NCI-H146 treated with DMSO at 0.1 percent for 48 hours (cell line): Measurements from ENCODE around the gene KRTAP16-1.
A peak's percentile ranks its signal among the peaks of the same experiment; 100 is the strongest.

Experiments used
- DNase-seq: peaks from one replicate; lab custom pipeline; 2025; ENCODE audit not compliant: unreplicated experiment; lab: John Stamatoyannopoulos, UW

KRTAP16-1 gene

DNA sequence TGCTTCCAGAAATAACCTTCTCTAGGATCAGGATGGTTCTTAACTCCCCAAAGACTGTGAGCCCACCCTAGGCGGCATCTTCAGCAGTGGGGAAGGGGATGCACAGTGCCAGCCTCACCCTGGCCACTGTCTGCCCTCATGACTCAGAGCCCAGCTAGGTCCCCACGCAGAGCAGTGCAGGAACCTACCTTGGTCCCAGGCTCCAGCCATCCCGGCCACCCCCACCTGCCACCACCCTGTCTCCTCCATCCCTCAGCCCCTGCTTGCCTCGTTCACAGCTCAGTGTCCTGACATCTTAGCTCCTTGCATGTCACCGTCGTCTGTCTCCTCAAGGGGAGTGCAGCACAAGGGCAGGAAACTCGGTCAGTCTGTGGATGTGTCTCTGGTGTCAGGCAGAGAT, 22.5 kb upstream of the KRTAP16-1 start:
- no peak for DNase-seq

- peak; percentile 9 for DNase-seq
These were observed 20.3 kb upstream of the KRTAP16-1 start for GRCh38 chr17:41329279-41329948.

GRCh38 chr17:41328207-41328606, 19.1 kb upstream of the KRTAP16-1 start:
- DNase-seq, result no peak

DNA sequence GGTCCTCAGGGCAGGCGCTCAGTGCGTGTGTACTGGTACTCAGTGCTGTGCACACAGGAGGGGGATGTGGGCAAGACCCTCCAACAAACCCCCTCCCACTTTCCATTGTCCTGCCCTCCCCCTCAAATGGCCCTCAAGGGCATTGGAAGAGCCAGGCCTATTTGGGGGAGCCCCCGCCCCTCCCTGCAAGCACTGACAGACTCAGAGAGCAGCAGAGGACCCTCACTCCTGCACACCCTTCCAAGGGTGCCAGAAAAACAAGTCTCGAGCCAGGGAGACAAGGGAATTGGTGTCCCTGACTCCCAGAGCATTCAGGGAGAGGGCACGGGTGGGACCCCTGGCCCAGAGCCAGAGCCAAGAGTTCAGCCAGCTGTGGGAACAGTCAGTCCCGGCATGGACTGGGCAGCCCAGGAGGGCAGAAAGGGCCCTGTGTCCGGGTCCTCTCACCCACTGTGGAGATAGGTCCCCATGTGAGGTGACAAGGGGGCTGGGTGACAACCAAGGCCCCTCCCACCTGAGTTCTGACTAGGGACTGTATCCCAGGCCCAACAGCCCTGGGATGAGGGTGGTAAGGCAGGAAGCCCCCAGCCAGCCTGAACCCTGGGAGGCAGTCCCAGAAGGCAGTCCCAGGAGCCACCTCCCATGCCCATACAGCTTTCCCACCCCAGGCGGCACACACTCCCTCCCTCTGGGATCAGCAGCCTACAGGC, 18.5 kb upstream of the KRTAP16-1 start:
- no peak for DNase-seq

DNA sequence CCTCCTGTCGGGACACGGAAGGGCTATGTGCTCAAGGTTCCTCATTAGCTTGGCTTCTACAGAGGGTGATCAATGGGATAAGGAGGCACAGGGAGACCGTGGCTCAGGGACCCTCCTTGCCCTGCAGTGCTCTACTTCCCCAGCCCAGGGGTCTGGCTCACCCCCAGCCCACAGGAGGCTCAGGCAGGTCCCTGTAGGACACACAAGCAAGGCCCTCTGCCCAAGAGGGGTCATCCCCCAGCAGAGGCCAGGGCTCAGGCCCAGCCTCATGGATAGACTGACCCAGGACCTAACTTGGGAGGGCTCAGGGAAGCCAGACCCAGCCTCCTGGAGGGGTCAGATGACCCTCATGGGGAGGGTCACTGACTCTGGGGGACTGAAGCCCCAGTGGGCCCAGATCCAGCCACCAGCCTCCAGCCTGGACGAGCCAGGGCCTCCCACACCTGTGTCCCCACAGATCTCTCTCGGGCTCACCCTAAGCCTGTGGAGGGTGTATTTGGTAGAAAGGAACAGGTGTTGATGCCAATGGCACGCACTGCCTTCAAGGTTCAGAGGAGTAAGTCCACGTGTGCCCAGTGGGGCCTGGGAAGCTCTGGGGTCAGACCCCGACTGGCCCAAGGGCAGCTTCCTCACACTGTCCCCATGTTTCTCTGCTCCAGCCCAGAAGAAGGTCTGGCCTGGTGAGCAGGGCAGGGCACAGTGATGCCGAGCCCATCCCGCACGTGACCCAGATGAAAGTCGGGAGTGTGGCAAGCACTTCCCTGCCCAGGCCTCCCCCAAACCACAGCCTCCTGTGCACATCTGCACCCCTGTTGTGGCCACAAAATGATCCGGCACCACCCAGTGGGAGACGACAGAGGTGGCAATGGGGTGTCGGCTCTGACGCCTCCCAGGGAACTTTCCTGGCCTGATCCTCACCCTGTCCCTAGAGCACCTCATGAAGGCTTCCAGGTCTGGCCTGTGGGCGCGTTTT, 17.4 kb upstream of the KRTAP16-1 start:
- DNase-seq, result no peak

DNA sequence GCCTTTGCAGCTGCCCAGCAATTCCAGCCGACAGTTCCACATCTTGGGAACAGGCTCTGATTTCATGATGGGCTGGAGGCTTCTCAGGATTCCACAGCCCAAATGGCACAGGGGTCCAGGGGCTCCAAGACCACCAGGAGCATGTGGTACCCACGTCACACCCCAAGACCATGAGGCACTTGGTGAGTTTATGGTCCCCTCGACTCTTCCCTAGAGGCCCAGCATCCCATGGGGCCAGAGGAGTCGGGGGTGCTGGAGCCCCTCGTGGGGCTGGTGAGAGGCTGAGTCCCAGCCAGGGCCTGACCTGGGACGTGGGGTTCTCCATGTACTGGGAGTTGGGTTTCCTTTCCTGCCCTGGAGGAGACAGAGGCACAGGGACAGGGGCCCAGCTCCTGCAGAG, 16.5 kb upstream of the KRTAP16-1 start:
- DNase-seq, result no peak

DNA sequence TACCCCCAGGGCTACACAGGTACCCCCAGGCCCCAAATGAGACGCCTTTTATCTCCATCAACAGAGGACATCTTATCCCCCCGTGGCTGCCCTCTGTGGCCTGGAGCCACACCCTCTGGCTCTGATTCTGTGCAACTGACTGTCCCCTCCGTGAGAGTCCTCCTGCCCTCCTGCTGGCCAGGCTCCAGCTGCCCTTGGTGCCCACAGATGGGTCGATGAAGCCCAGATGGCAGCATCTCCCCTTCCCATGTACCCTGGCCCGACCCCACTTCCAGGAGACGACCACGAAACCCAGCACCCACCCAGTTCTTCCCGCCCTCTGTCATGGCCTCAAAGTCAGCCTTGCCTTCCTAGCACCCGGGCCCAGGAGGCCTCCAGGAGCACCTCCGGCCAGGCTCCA, 16.0 kb upstream of the KRTAP16-1 start:
- DNase-seq, result no peak

DNA sequence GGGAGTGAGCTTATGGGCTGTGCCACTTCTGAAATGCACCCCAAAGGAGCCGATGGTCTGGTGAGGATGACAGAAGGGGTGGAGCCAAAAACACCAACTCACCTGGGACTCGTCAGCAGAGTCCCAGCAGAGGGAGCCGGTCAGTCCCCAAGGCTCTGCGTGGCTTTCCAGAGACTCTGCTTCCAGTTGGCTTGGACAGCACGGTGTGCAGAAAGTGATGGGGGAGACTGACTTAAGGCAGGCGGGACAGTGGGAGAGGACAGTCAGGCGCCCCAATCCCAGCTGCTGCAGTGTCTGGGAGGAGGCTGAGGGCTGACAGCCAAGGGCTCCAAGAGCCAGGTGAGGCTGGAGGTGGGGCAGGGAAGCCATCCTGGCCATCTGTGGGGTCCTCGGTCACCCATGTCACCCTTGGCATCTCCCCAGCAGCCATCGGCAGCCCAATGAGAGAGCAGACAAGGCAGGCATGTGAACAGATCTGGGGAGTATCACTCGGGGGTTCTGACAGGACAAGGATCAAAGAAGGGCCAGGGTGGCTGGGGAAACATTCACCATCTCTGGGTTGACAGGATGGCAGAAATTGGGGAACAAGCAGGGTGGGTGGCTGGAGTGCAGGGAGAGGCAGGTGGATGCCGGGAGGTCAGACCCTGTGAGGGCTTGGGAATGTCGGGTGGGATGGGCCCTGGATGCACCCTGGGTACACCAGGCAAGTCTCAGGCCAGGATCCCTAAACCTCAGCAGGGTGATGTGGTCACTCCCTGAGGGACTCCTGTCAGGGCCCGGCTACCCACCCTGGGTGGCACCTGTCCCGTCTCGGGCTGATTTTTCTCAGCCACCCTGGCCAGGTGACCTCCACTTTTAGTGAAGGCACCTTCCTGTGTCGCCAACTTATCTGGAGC, 15.3 kb upstream of the KRTAP16-1 start:
- DNase-seq, result no peak

GRCh38 chr17:41322903-41323895, 14.1 kb upstream of the KRTAP16-1 start:
- no peak for DNase-seq

DNA sequence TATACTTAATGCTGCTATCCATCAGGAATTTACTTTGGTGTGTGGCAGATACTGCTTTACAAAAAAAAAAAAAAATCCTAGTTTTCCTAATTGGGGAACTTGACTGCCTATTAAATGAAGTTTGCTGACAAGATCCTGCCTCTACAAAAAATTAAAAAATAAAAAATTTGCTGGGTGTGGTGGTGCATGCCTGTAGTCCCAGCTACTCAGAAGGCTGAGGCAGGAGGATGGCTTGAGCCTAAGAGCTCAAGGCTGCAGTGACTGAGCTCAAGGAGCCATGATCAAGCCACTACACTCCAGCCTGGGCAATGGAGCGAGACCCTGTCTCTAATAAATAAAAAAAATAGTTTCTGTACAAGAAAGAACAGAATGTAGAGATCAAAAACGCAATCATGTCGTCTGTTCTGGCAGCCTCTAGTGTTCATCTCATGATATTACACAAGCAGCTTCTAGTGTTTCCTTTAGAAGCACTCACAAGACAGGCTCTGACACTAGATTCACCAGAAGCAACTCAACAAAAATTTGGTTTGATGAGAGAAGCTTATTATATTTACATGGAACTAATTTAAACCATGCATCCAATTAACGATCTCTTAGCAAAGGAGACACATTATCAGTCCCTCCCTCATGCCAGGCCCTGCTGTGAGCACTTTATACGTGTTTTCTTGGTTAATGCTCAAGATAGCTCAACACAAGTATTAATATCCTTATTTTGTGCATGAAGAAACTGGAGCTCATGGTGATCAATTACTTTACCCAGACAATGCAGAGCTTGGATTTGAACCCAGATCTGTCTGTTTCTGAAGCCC, 13.2 kb upstream of the KRTAP16-1 start:
- DNase-seq, result peak; percentile 34

DNA sequence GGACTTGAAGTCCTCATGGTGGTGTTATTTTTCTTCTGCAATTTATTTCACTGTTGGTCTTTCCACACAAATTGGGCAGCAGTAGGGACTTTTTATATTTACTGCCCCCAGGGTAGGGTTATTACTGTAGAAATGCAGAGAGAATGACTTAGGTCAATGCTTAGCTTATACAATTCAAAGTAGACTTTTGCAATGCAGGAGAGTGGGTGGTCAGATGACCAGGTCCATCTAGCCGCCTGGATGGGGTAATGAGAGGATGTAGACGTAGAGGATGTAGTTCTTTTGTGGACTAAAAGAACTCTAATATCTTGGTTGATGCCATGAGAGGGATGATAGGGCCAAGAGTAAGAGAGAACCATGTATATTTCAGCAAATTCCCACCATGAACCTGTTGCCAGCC, 9.1 kb upstream of the KRTAP16-1 start:
- DNase-seq, result no peak

- DNase-seq, result no peak
These were observed 6.8 kb upstream of the KRTAP16-1 start for GRCh38 chr17:41315814-41316445.

DNA sequence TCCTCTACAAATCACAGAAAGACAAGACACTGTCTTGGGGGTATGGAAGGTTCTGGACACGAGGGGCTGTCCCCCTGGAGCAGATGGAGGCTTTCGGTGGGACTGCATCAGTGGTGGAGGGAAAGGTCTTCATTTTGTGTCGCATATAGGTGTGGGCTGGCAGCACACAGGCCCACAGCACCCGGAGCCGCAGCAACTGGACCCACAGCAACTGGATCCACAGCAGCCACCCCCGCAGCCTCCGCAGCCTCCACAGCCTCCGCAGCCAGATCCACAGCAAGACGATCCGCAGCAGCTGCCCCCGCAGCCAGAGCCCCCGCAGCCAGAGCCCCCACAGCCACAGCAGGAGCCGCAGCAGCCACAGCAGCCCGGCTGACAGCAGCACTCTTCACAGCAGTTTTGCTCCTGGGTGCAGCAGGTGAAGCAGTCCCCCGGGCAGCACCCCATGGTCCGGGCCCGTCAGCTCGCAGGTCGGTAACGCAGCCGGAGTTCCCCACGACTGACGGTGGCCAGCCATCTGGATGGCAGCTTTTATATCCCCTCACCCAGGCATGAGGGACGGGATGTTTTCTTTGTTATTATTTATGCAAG, 6.2 kb upstream of the KRTAP16-1 start, which contains the start of gene KRTAP17-1:
Gene KRTAP17-1 (minus strand): TSS at position 507 of the 591 bp plus-strand sequence. CDS start 60 bp downstream, at position 447.
- DNase-seq, result no peak

- DNase-seq, result no peak
These were observed 2.0 kb upstream of the KRTAP16-1 start for GRCh38 chr17:41311111-41311510.

- DNase-seq, result no peak
These were observed 725 bp downstream of the KRTAP16-1 start for GRCh38 chr17:41308251-41308917.

- no peak for DNase-seq
These were observed 1.5 kb downstream of the KRTAP16-1 start for GRCh38 chr17:41307647-41308046.

DNA sequence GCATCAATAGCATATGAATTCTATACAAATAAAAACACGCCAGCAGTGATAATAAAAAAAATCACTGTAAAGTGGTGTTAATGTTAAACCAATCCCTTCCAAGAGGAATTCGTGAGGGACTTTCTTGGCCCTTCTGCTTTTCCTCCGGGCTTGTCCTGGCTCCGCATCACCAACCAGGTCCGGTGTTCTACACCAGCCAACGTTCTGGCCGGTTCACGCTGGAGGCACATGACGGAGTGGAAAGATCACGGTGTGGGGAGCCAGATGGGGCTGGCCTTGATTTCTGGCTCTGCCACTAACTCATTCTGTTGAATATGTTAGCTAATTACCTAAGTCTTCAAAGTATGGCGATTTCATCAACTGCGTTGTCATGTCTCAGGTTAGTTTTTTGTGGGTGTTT, 5.0 kb downstream of the KRTAP16-1 start:
- DNase-seq, result no peak
